Upper lobe of left lung (tissue), 6 donors: Measurements from ENCODE around the gene EMILIN1. TPM values are rescaled to one million over a fixed set of nuclear protein-coding genes. Genes with fewer than 3 reads are reported as not detected.
A peak's percentile ranks its signal among the peaks of the same experiment; 100 is the strongest.

Experiments used
- ATAC-seq, 2 donors: fragments of 200-7000 bp; cut with Tn5 transposase; one replicate each; pipeline ENCODE4 v1.9.1; 2022; ENCODE audit warnings: mild to moderate bottlenecking in 2 of 2, moderate library complexity in 2 of 2; ENCODE audit not compliant: low FRiP score in 2 of 2
- DNase-seq, 2 donors: peaks; one replicate each; pipeline ENCODE4 v3.0.0-alpha.2; 2019 to 2020
- H3K27ac ChIP-seq, 4 donors: fragments of 200-600 bp; sonication (generic); one replicate each; pipeline ENCODE4 v1.5.1; 2016 to 2019
- H3K27me3 ChIP-seq, 4 donors: fragments of 200-600 bp; sonication (generic); one replicate each; pipeline ENCODE4 v1.5.1; 2017 to 2019
- H3K36me3 ChIP-seq, 4 donors: fragments of 200-600 bp; sonication (generic); one replicate each; pipeline ENCODE4 v1.5.1; 2016 to 2019
- H3K4me1 ChIP-seq, 4 donors: fragments of 200-600 bp; sonication (generic); one replicate each; pipeline ENCODE4 v1.5.1; 2018 to 2019
- H3K4me3 ChIP-seq, 4 donors: fragments of 200-600 bp; sonication (generic); one replicate each; pipeline ENCODE4 v1.5.1; 2017 to 2019; ENCODE audit warnings: mild to moderate bottlenecking in 2 of 4, moderate library complexity in 1 of 4
- H3K9me3 ChIP-seq, 4 donors: fragments of 200-600 bp; sonication (generic); one replicate each; pipeline ENCODE4 v1.5.1; 2018 to 2019
- EP300 ChIP-seq, 4 donors: sonication (generic); formaldehyde crosslinking; IDR thresholded peaks; one replicate each; pipeline ENCODE4 v1.5.1; 2017; ENCODE audit warnings: antibody characterized with exemption in 4 of 4, control low read depth in 2 of 4
- POLR2A ChIP-seq, 4 donors: fragments of 450-650 bp; IDR thresholded peaks; one replicate each; pipeline ENCODE4 v1.5.1; 2016 to 2017; ENCODE audit warnings: antibody characterized with exemption in 4 of 4, mild to moderate bottlenecking in 2 of 4
- POLR2AphosphoS5 ChIP-seq, 2 donors: sonication (generic); formaldehyde crosslinking; IDR thresholded peaks; one replicate each; pipeline ENCODE4 v1.5.1; 2017; ENCODE audit warnings: antibody characterized with exemption in 2 of 2
- WGBS, 2 donors: methylation state at CpG; one replicate each; pipeline ENCODE4 v1.1.5; 2017 to 2018; 5-methylcytosine and 5-hydroxymethylcytosine counted together
- total RNA-seq, 6 donors: library from RNA; depleted of rRNA in 4 of 6; stranded (reverse); fragments of >200 nt in 4 of 6; gene quantifications; one replicate each; pipeline versions ENCODE4 v1.1.0 to v1.2.1, GENCODE V29; 2016 to 2021
- TF ChIP-seq, protein P1 (sequence below), 6 experiments: fragments of 450-650 bp in 4 of 6; fragments of 200-600 bp in 2 of 6; sonication (generic) in 2 of 6; IDR thresholded peaks; one replicate each; pipeline ENCODE4 v1.5.1; 2016 to 2019; ENCODE audit warnings: antibody characterized with exemption in 6 of 6
- donor health status: DM: no; HTN: no; CAD: no; lungs with moderate emphysema.
- donor health status: DM: no; HTN: yes; CAD: no; lungs with severe emphysema.

The EMILIN1 gene
- total RNA-seq, 6 donors from 2014 or later, result 20.7 to 158 (median 49.0) TPM

- TF ChIP-seq EP300 (IDR thresholded peaks at IDR 0.05) (no peak), POLR2A (IDR thresholded peaks at IDR 0.05) (no peak), POLR2AphosphoS5 (IDR thresholded peaks at IDR 0.05) (no peak)
- TF ChIP-seq, protein P1, sequence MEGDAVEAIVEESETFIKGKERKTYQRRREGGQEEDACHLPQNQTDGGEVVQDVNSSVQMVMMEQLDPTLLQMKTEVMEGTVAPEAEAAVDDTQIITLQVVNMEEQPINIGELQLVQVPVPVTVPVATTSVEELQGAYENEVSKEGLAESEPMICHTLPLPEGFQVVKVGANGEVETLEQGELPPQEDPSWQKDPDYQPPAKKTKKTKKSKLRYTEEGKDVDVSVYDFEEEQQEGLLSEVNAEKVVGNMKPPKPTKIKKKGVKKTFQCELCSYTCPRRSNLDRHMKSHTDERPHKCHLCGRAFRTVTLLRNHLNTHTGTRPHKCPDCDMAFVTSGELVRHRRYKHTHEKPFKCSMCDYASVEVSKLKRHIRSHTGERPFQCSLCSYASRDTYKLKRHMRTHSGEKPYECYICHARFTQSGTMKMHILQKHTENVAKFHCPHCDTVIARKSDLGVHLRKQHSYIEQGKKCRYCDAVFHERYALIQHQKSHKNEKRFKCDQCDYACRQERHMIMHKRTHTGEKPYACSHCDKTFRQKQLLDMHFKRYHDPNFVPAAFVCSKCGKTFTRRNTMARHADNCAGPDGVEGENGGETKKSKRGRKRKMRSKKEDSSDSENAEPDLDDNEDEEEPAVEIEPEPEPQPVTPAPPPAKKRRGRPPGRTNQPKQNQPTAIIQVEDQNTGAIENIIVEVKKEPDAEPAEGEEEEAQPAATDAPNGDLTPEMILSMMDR (IDR thresholded peaks at IDR 0.05), result no peak
- Histone ChIP-seq H3K4me3 (no peak overlapping the region), H3K27me3 (no peaks in the 10 kb centered on the region), H3K27ac (no peak overlapping the region), H3K4me1 (peaks cover 13 to 21% (median 18%) of the 10 kb centered on the region in 4 donors), H3K36me3 (no peaks in the 10 kb centered on the region), H3K9me3 (no peaks in the 10 kb centered on the region)
- 92 to 93% methylated on average over 10 to 14 of the region's 14 CpGs for WGBS, 2 donors
- DNase-seq (no peak), ATAC-seq (no peak)
Observed at GRCh38 chr2:27089111-27089954, 10.9 kb downstream of the EMILIN1 start.

- H3K27ac ChIP-seq, result no peak overlapping the region
- H3K9me3 ChIP-seq, result no peaks in the 10 kb centered on the region
- H3K4me3 ChIP-seq, result no peak overlapping the region
- TF ChIP-seq POLR2AphosphoS5 (IDR thresholded peaks at IDR 0.05) (no peak), POLR2A (IDR thresholded peaks at IDR 0.05) (no peak), EP300 (IDR thresholded peaks at IDR 0.05) (no peak)
- TF ChIP-seq, protein P1 (IDR thresholded peaks at IDR 0.05), result no peak
- no peaks in the 10 kb centered on the region for H3K36me3 ChIP-seq
- peaks cover 11 to 19% (median 16%) of the 10 kb centered on the region in 4 donors for H3K4me1 ChIP-seq
- no peak for ATAC-seq
- no peaks in the 10 kb centered on the region for H3K27me3 ChIP-seq
- peak in 1 of 2 donors; percentile 50 for DNase-seq
- WGBS, 2 donors, result 75 to 86% methylated on average over 19 to 25 of the region's 25 CpGs
Observed at GRCh38 chr2:27091746-27092695, 13.6 kb downstream of the EMILIN1 start.

DNA sequence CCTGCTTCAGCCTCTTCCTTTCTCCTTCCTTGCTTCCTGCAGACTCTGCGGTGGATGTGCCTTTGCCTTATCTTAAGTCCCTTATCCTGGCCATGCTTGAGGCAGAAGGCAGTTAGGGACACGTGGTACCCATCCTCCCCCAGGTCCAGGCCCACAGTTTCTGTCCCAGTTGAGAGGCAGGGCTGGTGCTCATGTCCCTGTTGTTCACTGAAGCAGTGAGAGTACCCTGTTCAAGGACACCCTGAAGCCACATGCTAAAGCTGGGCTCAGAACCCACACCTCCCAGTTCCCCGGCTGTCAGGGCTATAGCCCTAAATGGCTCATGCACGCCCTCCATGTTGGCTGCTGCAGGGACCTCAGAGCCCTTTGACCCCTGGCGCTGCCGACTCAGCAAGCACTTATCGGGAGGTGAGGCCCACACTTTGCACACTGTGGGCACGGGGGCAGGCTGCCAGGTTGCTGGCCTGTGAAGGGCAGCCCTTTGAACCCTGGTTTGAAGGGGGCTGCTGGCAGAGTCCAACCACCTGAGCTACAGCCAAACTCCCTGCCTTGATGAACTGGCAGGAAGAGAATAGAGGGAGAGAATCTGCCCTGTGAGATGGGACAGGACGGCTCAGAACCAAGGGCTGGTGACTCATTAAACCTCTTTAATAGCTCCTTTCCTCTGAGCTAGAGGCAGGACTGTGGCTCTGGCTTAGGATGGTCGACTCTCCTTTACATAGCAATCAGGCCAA, 14.4 kb downstream of the EMILIN1 start:
- H3K9me3 ChIP-seq, result no peaks in the 10 kb centered on the region
- no peaks in the 10 kb centered on the region for H3K36me3 ChIP-seq
- ATAC-seq (no peak), DNase-seq (peak in 1 of 2 donors; percentile 59)
- no peak overlapping the region for H3K27ac ChIP-seq
- WGBS, 2 donors, result 77 to 79% methylated on average over 3 to 10 of the region's 10 CpGs
- no peaks in the 10 kb centered on the region for H3K27me3 ChIP-seq
- TF ChIP-seq EP300 (IDR thresholded peaks at IDR 0.05) (no peak), POLR2A (IDR thresholded peaks at IDR 0.05) (no peak)
- H3K4me1 ChIP-seq, result peaks cover 7 to 15% (median 10%) of the 10 kb centered on the region in 4 donors
- H3K4me3 ChIP-seq, result no peak overlapping the region

DNA sequence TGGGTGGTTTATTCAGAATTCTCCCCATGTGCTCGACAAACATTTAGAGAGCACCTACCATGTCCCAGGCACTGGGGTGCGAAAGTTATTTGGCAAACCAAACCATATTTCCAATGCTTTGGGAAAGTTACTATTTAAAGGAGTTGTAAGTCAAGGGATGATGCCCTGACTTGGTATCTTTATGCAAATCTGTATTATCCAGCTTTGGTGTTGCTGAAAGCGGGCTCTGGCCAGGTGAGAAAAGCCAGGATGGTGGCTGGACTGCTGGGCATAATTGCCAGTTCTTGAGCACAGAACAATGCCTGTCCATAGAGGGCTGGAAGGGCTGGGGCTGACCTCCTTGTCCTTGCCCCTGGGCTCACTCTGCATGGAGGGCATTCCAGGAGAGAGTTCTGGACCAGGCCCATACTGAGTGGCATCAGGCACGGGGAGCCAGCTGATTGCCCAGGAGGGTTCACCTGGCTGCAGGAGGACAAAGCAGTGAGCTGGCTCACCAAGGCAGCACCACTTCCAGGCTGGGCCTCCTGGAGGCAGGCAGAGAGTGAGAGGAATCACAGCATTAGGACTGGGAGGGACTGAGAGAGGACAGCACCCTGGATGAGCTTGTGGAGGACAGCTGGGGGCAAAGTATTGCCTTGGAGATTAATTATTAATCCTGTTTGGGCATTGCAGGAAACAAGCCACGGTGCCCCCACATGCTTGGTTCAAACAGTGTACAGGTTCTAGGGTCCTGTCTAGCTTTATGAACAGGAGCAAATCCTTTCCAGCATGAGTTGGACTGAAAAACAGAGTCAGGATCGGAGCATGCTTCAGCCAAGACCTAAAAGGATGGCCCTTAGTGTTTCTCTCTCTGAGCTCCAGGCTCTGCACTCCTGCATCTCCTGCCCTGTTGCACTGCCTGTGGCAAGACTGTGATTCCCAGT, 15.3 kb downstream of the EMILIN1 start:
- ATAC-seq (no peak), DNase-seq (no peak)
- H3K4me3 ChIP-seq, result no peak overlapping the region
- no peaks in the 10 kb centered on the region for H3K27me3 ChIP-seq
- H3K4me1 ChIP-seq, result peaks cover 7 to 15% (median 10%) of the 10 kb centered on the region in 4 donors
- TF ChIP-seq, protein P1 (IDR thresholded peaks at IDR 0.05), result no peak
- TF ChIP-seq POLR2A (IDR thresholded peaks at IDR 0.05) (no peak), POLR2AphosphoS5 (IDR thresholded peaks at IDR 0.05) (no peak), EP300 (IDR thresholded peaks at IDR 0.05) (no peak)
- WGBS, 2 donors, result 82 to 91% methylated on average over 6 of the region's 6 CpGs
- no peaks in the 10 kb centered on the region for H3K36me3 ChIP-seq
- H3K9me3 ChIP-seq, result no peaks in the 10 kb centered on the region
- H3K27ac ChIP-seq, result no peak overlapping the region
